DND-41 (cell line): ENCODE results near the gene OR11H7.

Experiments used
- ATAC-seq: fragments of 200-7000 bp; cut with Tn5 transposase; 3 replicates; pipeline ENCODE4 v1.9.1; 2021; ENCODE audit warnings: low read depth; ENCODE audit not compliant: insufficient read depth
- DNase-seq: peaks from one replicate; pipeline ENCODE4 v3.0.0-alpha.2; 2020
- H2AFZ ChIP-seq: 2 replicates; pipeline ENCODE4 v1.6.0; 2012; ENCODE audit warnings: low read depth, low read length
- H3K27ac ChIP-seq: 2 replicates; pipeline ENCODE4 v1.5.1; 2012; ENCODE audit warnings: low read length, inconsistent platforms
- H3K27me3 ChIP-seq: fragments of 200-600 bp; sonication (generic); 2 replicates; pipeline ENCODE4 v1.6.0; 2012; ENCODE audit warnings: low read length, mild to moderate bottlenecking, inconsistent platforms; ENCODE audit not compliant: insufficient read depth, poor library complexity
- H3K36me3 ChIP-seq: 2 replicates; pipeline ENCODE4 v1.5.1; 2012; ENCODE audit warnings: low read length, inconsistent platforms; ENCODE audit not compliant: insufficient read depth
- H3K4me1 ChIP-seq: 2 replicates; pipeline ENCODE4 v1.5.1; 2012; ENCODE audit warnings: mild to moderate bottlenecking, low read length; ENCODE audit not compliant: insufficient read depth
- H3K4me2 ChIP-seq: 2 replicates; pipeline ENCODE4 v1.6.0; 2012; ENCODE audit warnings: mild to moderate bottlenecking, moderate library complexity, low read length, inconsistent platforms; ENCODE audit not compliant: insufficient read depth
- H3K4me3 ChIP-seq, 2 experiments: fragments of 200-600 bp in 1 of 2; shearing (Covaris generic) in 1 of 2; 2 replicates each; pipeline ENCODE4 v1.5.1; 2012 to 2016; ENCODE audit warnings: inconsistent platforms in 2 of 2, low read length in 2 of 2, mild to moderate bottlenecking in 2 of 2, low read depth in 1 of 2, moderate library complexity in 1 of 2
- H3K79me2 ChIP-seq: 2 replicates; pipeline ENCODE4 v1.6.0; 2012; ENCODE audit warnings: low read length, inconsistent platforms; ENCODE audit not compliant: insufficient read depth
- H3K9ac ChIP-seq: 2 replicates; pipeline ENCODE4 v1.6.0; 2012; ENCODE audit warnings: low read depth, mild to moderate bottlenecking, inconsistent platforms, low read length, moderate library complexity
- H3K9me3 ChIP-seq: 2 replicates; pipeline ENCODE4 v1.5.1; 2012; ENCODE audit warnings: low read length, moderate library complexity, mild to moderate bottlenecking, inconsistent platforms; ENCODE audit not compliant: insufficient read depth, severe bottlenecking
- H4K20me1 ChIP-seq: 2 replicates; pipeline ENCODE4 v1.6.0; 2012; ENCODE audit warnings: low read length; ENCODE audit not compliant: insufficient read depth
- EZH2 ChIP-seq: IDR thresholded peaks from 3 replicates; pipeline ENCODE4 v1.6.1; 2012; ENCODE audit warnings: borderline replicate concordance, low read depth, mild to moderate bottlenecking, moderate library complexity, low read length, inconsistent platforms; ENCODE audit not compliant: severe bottlenecking
- TF ChIP-seq, protein P1 (sequence below): IDR thresholded peaks from 2 replicates; pipeline ENCODE4 v1.5.1; 2012; ENCODE audit warnings: borderline replicate concordance, low read length, moderate library complexity, mild to moderate bottlenecking; ENCODE audit not compliant: poor library complexity, severe bottlenecking; ENCODE audit errors: extremely low read depth

OR11H7 gene

DNA sequence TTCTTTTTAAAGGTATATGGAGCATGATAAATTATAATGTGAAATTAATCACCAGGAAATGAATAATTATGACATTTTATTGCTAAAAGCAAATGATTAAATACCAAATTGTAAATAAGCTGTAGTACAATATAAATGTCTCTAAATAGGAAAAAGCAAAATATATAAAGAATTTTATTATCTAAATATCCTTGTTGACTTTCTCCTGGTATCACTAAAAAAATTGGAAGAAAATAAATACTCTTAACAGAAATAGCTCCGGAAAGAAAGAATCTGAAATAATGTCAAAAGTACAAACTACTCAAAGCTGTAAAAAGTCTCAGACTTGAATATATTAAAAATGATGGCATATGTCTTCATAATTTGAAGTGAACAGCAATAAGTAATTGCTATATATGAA, at the start of gene OR11H7:
Gene OR11H7 (plus strand): TSS at position 301 of the 400 bp plus-strand sequence.
- DNase-seq (no peak), ATAC-seq (no peak)
- H4K20me1 ChIP-seq: no peaks in the 10 kb centered on the region
- TF ChIP-seq, protein P1, sequence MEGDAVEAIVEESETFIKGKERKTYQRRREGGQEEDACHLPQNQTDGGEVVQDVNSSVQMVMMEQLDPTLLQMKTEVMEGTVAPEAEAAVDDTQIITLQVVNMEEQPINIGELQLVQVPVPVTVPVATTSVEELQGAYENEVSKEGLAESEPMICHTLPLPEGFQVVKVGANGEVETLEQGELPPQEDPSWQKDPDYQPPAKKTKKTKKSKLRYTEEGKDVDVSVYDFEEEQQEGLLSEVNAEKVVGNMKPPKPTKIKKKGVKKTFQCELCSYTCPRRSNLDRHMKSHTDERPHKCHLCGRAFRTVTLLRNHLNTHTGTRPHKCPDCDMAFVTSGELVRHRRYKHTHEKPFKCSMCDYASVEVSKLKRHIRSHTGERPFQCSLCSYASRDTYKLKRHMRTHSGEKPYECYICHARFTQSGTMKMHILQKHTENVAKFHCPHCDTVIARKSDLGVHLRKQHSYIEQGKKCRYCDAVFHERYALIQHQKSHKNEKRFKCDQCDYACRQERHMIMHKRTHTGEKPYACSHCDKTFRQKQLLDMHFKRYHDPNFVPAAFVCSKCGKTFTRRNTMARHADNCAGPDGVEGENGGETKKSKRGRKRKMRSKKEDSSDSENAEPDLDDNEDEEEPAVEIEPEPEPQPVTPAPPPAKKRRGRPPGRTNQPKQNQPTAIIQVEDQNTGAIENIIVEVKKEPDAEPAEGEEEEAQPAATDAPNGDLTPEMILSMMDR: no peak
- no peak for TF ChIP-seq EZH2
- H3K9ac ChIP-seq: no peak within 1 kb of the TSS
- H3K79me2 ChIP-seq: no peaks in the 10 kb centered on the region
- H3K36me3 ChIP-seq: no peaks in the 10 kb centered on the region
- H3K4me2 ChIP-seq: no peak within 1 kb of the TSS
- no peaks in the 10 kb centered on the region for H3K4me1 ChIP-seq
- H2AFZ ChIP-seq: no peak within 1 kb of the TSS
- no peak within 1 kb of the TSS for H3K4me3 ChIP-seq
- no peaks in the 10 kb centered on the region for H3K27me3 ChIP-seq
- H3K27ac ChIP-seq: no peak within 1 kb of the TSS
- no peaks in the 10 kb centered on the region for H3K9me3 ChIP-seq

DNA sequence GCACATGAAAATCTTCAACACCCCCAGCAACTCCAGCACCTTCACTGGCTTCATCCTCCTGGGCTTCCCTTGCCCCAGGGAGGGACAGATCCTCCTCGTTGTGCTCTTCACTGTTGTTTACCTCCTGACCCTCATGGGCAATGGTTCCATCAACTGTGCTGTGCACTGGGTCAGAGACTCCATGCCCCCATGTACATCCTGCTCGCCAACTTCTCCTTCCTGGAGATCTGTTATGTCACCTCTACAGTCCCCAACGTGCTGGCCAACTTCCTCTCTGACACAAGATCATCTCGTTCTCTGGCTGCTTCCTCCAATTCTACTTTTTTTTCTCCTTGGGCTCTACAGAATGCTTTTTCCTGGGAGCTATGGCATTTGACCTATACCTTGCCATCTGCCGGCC, 49.6 kb upstream of the OR11H7 start:
- H3K79me2 ChIP-seq: no peaks in the 10 kb centered on the region
- H3K27ac ChIP-seq: no peak overlapping the region
- H4K20me1 ChIP-seq: no peaks in the 10 kb centered on the region
- TF ChIP-seq, protein P1: no peak
- TF ChIP-seq EZH2: no peak
- no peaks in the 10 kb centered on the region for H3K36me3 ChIP-seq
- H3K4me1 ChIP-seq: no peaks in the 10 kb centered on the region
- H2AFZ ChIP-seq: no peak overlapping the region
- no peaks in the 10 kb centered on the region for H3K27me3 ChIP-seq
- H3K4me2 ChIP-seq: no peak overlapping the region
- DNase-seq (no peak), ATAC-seq (no peak)
- no peak overlapping the region for H3K4me3 ChIP-seq
- no peak overlapping the region for H3K9ac ChIP-seq
- no peaks in the 10 kb centered on the region for H3K9me3 ChIP-seq

DNA sequence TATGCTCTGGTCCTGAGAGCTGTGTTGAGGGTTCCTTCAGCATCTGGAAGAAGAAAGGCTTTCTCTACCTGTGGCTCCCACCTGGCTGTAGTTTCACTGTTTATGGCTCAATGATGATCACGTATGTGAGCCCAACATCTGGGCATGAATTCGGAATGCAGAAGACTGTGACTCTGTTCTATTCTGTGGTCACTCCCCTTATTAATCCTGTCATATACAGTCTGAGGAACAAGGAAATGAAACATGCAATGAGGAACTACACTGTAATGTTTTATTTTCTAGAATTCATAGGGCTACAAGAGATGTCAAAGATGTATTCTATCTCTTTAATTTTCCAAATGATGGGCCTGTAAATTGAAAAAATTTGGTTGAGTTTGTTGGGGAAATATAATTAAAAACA, 48.9 kb upstream of the OR11H7 start:
- Histone ChIP-seq H3K4me3 (no peak overlapping the region), H3K4me1 (no peaks in the 10 kb centered on the region), H3K4me2 (no peak overlapping the region), H3K27ac (no peak overlapping the region), H3K27me3 (no peaks in the 10 kb centered on the region), H3K9ac (no peak overlapping the region), H4K20me1 (no peaks in the 10 kb centered on the region), H3K36me3 (no peaks in the 10 kb centered on the region), H3K79me2 (no peaks in the 10 kb centered on the region), H3K9me3 (no peaks in the 10 kb centered on the region), H2AFZ (no peak overlapping the region)
- DNase-seq (no peak), ATAC-seq (no peak)
- TF ChIP-seq, protein P1: no peak
- no peak for TF ChIP-seq EZH2

DNA sequence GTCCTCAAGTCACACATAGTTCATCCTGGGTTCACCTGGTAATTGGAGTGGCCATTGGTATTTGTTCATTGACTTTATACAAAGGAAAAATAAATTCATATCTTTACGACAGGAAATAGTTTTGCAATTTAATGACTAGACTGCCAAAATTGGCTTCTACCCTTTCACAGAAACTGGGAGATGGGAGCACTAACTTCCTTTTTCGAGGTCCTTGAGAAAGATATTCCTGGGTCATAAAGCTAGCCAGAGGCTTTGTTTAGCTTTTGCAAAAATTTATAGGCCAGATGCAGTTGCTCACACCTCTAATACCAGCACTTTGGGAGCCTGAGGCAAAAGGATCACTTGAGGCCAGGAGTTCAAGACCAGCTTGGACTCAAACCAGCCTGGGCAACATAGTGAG, 48.3 kb upstream of the OR11H7 start:
- no peaks in the 10 kb centered on the region for H3K79me2 ChIP-seq
- no peak overlapping the region for H3K9ac ChIP-seq
- ATAC-seq (no peak), DNase-seq (no peak)
- H3K27ac ChIP-seq: no peak overlapping the region
- H3K4me3 ChIP-seq: no peak overlapping the region
- H3K27me3 ChIP-seq: no peaks in the 10 kb centered on the region
- no peaks in the 10 kb centered on the region for H3K4me1 ChIP-seq
- H3K9me3 ChIP-seq: no peaks in the 10 kb centered on the region
- no peaks in the 10 kb centered on the region for H3K36me3 ChIP-seq
- H3K4me2 ChIP-seq: no peak overlapping the region
- H2AFZ ChIP-seq: no peak overlapping the region
- H4K20me1 ChIP-seq: no peaks in the 10 kb centered on the region
- TF ChIP-seq EZH2: no peak
- TF ChIP-seq, protein P1: no peak
